ENCODE results near the gene ARHGEF16.

The ARHGEF16 gene

GRCh38 chr1:3453891-3454810, at the start of gene ARHGEF16:
ARHGEF16 (plus strand) TSS chr1:3454665; CDS start chr1:3463085, 8,420 bp downstream.
- H3K36me3 ChIP-seq (ENCODE audit: control insufficient read depth in 2 of 2, insufficient read depth in 2 of 2, low read length in 2 of 2): no peaks in the 10 kb centered on the region
- H3K9ac ChIP-seq (ENCODE audit: low read length in 2 of 2): no peak within 1 kb of the TSS
- no peaks in the 10 kb centered on the region for H3K9me3 ChIP-seq (ENCODE audit: control insufficient read depth in 2 of 2, low read length in 2 of 2)
- H3K27ac ChIP-seq (ENCODE audit: low read length): no peak within 1 kb of the TSS
- H3K4me3 ChIP-seq (ENCODE audit: low read length in 2 of 2): peak within 1 kb of the TSS in 1 of 2 donors; percentile 54
- H3K4me1 ChIP-seq (ENCODE audit: control insufficient read depth, insufficient read depth, low read length): peaks cover 25% of the 10 kb centered on the region
- H3K27me3 ChIP-seq (ENCODE audit: control insufficient read depth in 1 of 2, insufficient read depth in 2 of 2, low read length in 2 of 2): peaks cover 39 to 47% of the 10 kb centered on the region in 2 donors

- Histone ChIP-seq H3K27me3 (ENCODE audit: control insufficient read depth in 1 of 2, insufficient read depth in 2 of 2, low read length in 2 of 2) (no peaks in the 10 kb centered on the region), H3K36me3 (ENCODE audit: control insufficient read depth in 2 of 2, insufficient read depth in 2 of 2, low read length in 2 of 2) (no peaks in the 10 kb centered on the region), H3K4me1 (ENCODE audit: control insufficient read depth, insufficient read depth, low read length) (peaks cover 10% of the 10 kb centered on the region), H3K4me3 (ENCODE audit: low read length in 2 of 2) (no peak overlapping the region), H3K27ac (ENCODE audit: low read length) (no peak overlapping the region), H3K9ac (ENCODE audit: low read length in 2 of 2) (no peak overlapping the region), H3K9me3 (ENCODE audit: control insufficient read depth in 2 of 2, low read length in 2 of 2) (no peaks in the 10 kb centered on the region)
These were observed 49.7 kb upstream of the ARHGEF16 start for GRCh38 chr1:3404801-3405200.

DNA sequence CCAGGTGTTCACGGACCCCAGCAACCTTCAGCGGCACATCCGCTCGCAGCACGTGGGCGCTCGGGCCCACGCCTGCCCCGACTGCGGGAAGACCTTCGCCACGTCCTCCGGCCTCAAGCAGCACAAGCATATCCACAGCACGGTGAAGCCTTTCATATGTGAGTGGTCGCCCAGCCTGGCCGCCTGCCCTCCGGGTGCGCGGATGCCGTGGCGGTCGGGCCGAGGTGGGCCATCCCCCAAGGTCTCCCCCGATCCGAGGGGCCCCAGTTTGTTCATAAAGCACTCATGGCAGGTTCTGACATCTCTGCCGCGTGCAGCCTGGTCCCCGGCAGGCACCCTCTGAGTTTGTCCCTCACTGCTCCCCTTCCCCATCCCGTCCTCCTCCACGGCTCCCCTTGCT, 49.0 kb upstream of the ARHGEF16 start:
- Histone ChIP-seq H3K4me1 (ENCODE audit: control insufficient read depth, insufficient read depth, low read length) (peaks cover 12% of the 10 kb centered on the region), H3K9me3 (ENCODE audit: control insufficient read depth in 2 of 2, low read length in 2 of 2) (no peaks in the 10 kb centered on the region), H3K4me3 (ENCODE audit: low read length in 2 of 2) (no peak overlapping the region), H3K27ac (ENCODE audit: low read length) (no peak overlapping the region), H3K36me3 (ENCODE audit: control insufficient read depth in 2 of 2, insufficient read depth in 2 of 2, low read length in 2 of 2) (no peaks in the 10 kb centered on the region), H3K9ac (ENCODE audit: low read length in 2 of 2) (no peak overlapping the region), H3K27me3 (ENCODE audit: control insufficient read depth in 1 of 2, insufficient read depth in 2 of 2, low read length in 2 of 2) (no peaks in the 10 kb centered on the region)

DNA sequence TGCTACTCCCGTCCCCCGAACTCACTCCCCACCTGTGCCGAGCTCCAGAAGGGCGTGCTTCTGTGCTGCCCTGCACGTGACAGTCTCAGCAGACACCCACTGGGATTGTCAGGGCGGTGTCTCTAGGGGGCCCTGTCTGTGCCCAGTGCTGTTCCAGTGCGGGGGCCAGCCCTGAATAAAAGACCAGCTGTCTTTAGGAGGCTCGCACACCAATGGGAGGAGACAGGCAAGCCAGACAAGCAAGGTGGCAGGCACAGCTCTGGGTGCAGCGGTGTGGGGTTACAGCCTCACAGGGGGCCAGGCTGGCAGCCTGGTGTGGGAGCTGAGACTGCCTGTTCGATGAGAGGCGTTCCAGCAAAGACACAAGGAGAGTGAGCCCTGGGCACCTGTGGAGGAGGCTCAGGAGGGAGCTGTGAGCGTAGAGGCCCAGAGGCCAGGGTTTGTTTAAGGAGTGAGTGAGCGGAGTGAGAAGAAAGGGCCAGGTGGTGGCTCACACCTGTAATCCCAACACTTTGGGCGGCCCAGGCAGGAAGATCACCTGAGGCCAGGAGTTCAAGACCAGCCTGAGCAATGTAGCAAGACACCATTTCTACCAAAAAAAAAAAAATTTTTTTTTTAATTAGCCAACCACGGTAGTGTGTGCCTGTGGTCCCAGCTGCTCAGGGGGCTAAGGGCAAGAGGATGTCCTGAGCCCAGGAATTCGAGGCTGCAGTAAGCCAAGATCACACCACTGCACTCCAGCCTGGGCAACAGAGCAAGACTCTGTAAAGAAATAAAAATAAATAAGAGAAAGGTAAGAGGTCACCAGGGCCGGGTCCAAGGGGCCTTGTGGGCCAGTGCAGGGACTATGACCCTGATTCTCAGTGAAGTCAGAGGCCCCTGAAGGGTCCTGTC, 48.2 kb upstream of the ARHGEF16 start:
- H3K4me3 ChIP-seq (ENCODE audit: low read length in 2 of 2): no peak overlapping the region
- no peaks in the 10 kb centered on the region for H3K27me3 ChIP-seq (ENCODE audit: control insufficient read depth in 1 of 2, insufficient read depth in 2 of 2, low read length in 2 of 2)
- H3K4me1 ChIP-seq (ENCODE audit: control insufficient read depth, insufficient read depth, low read length): peaks cover 12% of the 10 kb centered on the region
- H3K9me3 ChIP-seq (ENCODE audit: control insufficient read depth in 2 of 2, low read length in 2 of 2): no peaks in the 10 kb centered on the region
- H3K36me3 ChIP-seq (ENCODE audit: control insufficient read depth in 2 of 2, insufficient read depth in 2 of 2, low read length in 2 of 2): no peaks in the 10 kb centered on the region
- H3K27ac ChIP-seq (ENCODE audit: low read length): no peak overlapping the region
- H3K9ac ChIP-seq (ENCODE audit: low read length in 2 of 2): no peak overlapping the region

- Histone ChIP-seq H3K27ac (ENCODE audit: low read length) (no peak overlapping the region), H3K36me3 (ENCODE audit: control insufficient read depth in 2 of 2, insufficient read depth in 2 of 2, low read length in 2 of 2) (no peaks in the 10 kb centered on the region)
These were observed 47.4 kb upstream of the ARHGEF16 start for GRCh38 chr1:3407021-3407420.

GRCh38 chr1:3408751-3409266, 45.7 kb upstream of the ARHGEF16 start:
- H3K36me3 ChIP-seq (ENCODE audit: control insufficient read depth in 2 of 2, insufficient read depth in 2 of 2, low read length in 2 of 2): no peaks in the 10 kb centered on the region
- no peak overlapping the region for H3K27ac ChIP-seq (ENCODE audit: low read length)
- no peak overlapping the region for H3K4me3 ChIP-seq (ENCODE audit: low read length in 2 of 2)
- H3K27me3 ChIP-seq (ENCODE audit: control insufficient read depth in 1 of 2, insufficient read depth in 2 of 2, low read length in 2 of 2): peaks cover 0 to 2% of the 10 kb centered on the region in 2 donors
- H3K4me1 ChIP-seq (ENCODE audit: control insufficient read depth, insufficient read depth, low read length): peaks cover 4% of the 10 kb centered on the region
- no peak overlapping the region for H3K9ac ChIP-seq (ENCODE audit: low read length in 2 of 2)
- no peaks in the 10 kb centered on the region for H3K9me3 ChIP-seq (ENCODE audit: control insufficient read depth in 2 of 2, low read length in 2 of 2)

More at GRCh38 chr1:3407021-3407420, 47.4 kb upstream of the ARHGEF16 start:
- Histone ChIP-seq H3K4me3 (ENCODE audit: low read length in 2 of 2) (no peak overlapping the region), H3K9me3 (ENCODE audit: control insufficient read depth in 2 of 2, low read length in 2 of 2) (no peaks in the 10 kb centered on the region), H3K4me1 (ENCODE audit: control insufficient read depth, insufficient read depth, low read length) (peaks cover 9% of the 10 kb centered on the region), H3K9ac (ENCODE audit: low read length in 2 of 2) (no peak overlapping the region), H3K27me3 (ENCODE audit: control insufficient read depth in 1 of 2, insufficient read depth in 2 of 2, low read length in 2 of 2) (no peaks in the 10 kb centered on the region)

GRCh38 chr1:3409366-3410141, 44.9 kb upstream of the ARHGEF16 start:
- Histone ChIP-seq H3K4me3 (ENCODE audit: low read length in 2 of 2) (no peak overlapping the region), H3K36me3 (ENCODE audit: control insufficient read depth in 2 of 2, insufficient read depth in 2 of 2, low read length in 2 of 2) (no peaks in the 10 kb centered on the region), H3K27ac (ENCODE audit: low read length) (no peak overlapping the region), H3K9ac (ENCODE audit: low read length in 2 of 2) (no peak overlapping the region), H3K9me3 (ENCODE audit: control insufficient read depth in 2 of 2, low read length in 2 of 2) (no peaks in the 10 kb centered on the region), H3K27me3 (ENCODE audit: control insufficient read depth in 1 of 2, insufficient read depth in 2 of 2, low read length in 2 of 2) (peaks cover 0 to 2% of the 10 kb centered on the region in 2 donors), H3K4me1 (ENCODE audit: control insufficient read depth, insufficient read depth, low read length) (peaks cover 4% of the 10 kb centered on the region)

- Histone ChIP-seq H3K4me3 (ENCODE audit: low read length in 2 of 2) (no peak overlapping the region), H3K9ac (ENCODE audit: low read length in 2 of 2) (no peak overlapping the region), H3K4me1 (ENCODE audit: control insufficient read depth, insufficient read depth, low read length) (peaks cover 4% of the 10 kb centered on the region), H3K36me3 (ENCODE audit: control insufficient read depth in 2 of 2, insufficient read depth in 2 of 2, low read length in 2 of 2) (no peaks in the 10 kb centered on the region), H3K27ac (ENCODE audit: low read length) (no peak overlapping the region), H3K9me3 (ENCODE audit: control insufficient read depth in 2 of 2, low read length in 2 of 2) (no peaks in the 10 kb centered on the region), H3K27me3 (ENCODE audit: control insufficient read depth in 1 of 2, insufficient read depth in 2 of 2, low read length in 2 of 2) (peaks cover 0 to 2% of the 10 kb centered on the region in 2 donors)
These were observed 44.1 kb upstream of the ARHGEF16 start for GRCh38 chr1:3410142-3410925.

GRCh38 chr1:3411806-3412205, 42.7 kb upstream of the ARHGEF16 start:
- H3K9me3 ChIP-seq (ENCODE audit: control insufficient read depth in 2 of 2, low read length in 2 of 2): peaks cover 0 to 5% of the 10 kb centered on the region in 2 donors
- H3K36me3 ChIP-seq (ENCODE audit: control insufficient read depth in 2 of 2, insufficient read depth in 2 of 2, low read length in 2 of 2): no peaks in the 10 kb centered on the region

More at GRCh38 chr1:3411806-3412205, 42.7 kb upstream of the ARHGEF16 start:
- H3K4me1 ChIP-seq (ENCODE audit: control insufficient read depth, insufficient read depth, low read length): peaks cover 4% of the 10 kb centered on the region
- H3K27ac ChIP-seq (ENCODE audit: low read length): no peak overlapping the region
- H3K27me3 ChIP-seq (ENCODE audit: control insufficient read depth in 1 of 2, insufficient read depth in 2 of 2, low read length in 2 of 2): peaks cover 0 to 2% of the 10 kb centered on the region in 2 donors
- no peak overlapping the region for H3K4me3 ChIP-seq (ENCODE audit: low read length in 2 of 2)
- H3K9ac ChIP-seq (ENCODE audit: low read length in 2 of 2): no peak overlapping the region

Data from stomach smooth muscle (tissue), 2 donors.